Peyer's patch (tissue), 4 donors: ENCODE data around the gene EPB41L1. TPM values are rescaled to one million over a fixed set of nuclear protein-coding genes. Genes with fewer than 3 reads are reported as not detected.
A peak's percentile ranks its signal among the peaks of the same experiment; 100 is the strongest.

Experiments
- DNase-seq, 3 donors: peaks; one replicate each; pipeline ENCODE4 v3.0.0-alpha.2; 2017 to 2019
- H3K27ac ChIP-seq, 4 donors: fragments of 200-600 bp; sonication (generic); one replicate each; pipeline ENCODE4 v1.5.1; 2016 to 2019
- H3K27me3 ChIP-seq, 2 donors: fragments of 200-600 bp; sonication (generic); one replicate each; pipeline ENCODE4 v1.5.1; 2019
- H3K36me3 ChIP-seq, 3 donors: fragments of 200-600 bp; sonication (generic); one replicate each; pipeline ENCODE4 v1.5.1; 2016 to 2019
- H3K4me1 ChIP-seq, 4 donors: fragments of 200-600 bp; sonication (generic); one replicate each; pipeline ENCODE4 v1.5.1; 2016 to 2019
- H3K4me3 ChIP-seq, 4 donors: fragments of 200-600 bp; sonication (generic); 1 replicate in 3 of 4; 2 replicates in 1 of 4; pipeline ENCODE4 v1.5.1; 2016 to 2019; ENCODE audit warnings: mild to moderate bottlenecking in 1 of 4
- H3K9me3 ChIP-seq, 4 donors: fragments of 200-600 bp; sonication (generic); one replicate each; pipeline ENCODE4 v1.5.1; 2016 to 2019; ENCODE audit warnings: mild to moderate bottlenecking in 1 of 4
- CTCF ChIP-seq, 6 experiments: fragments of 450-650 bp in 4 of 6; fragments of 200-600 bp in 2 of 6; sonication (generic) in 1 of 6; IDR thresholded peaks; one replicate each; pipeline ENCODE4 v1.5.1; 2017 to 2019; ENCODE audit warnings: antibody characterized with exemption in 6 of 6, mild to moderate bottlenecking in 3 of 6, moderate library complexity in 1 of 6
- POLR2A ChIP-seq, 2 donors: fragments of 450-650 bp; IDR thresholded peaks; one replicate each; pipeline ENCODE4 v1.5.1; 2017; ENCODE audit warnings: antibody characterized with exemption in 2 of 2, mild to moderate bottlenecking in 2 of 2, moderate library complexity in 2 of 2
- total RNA-seq, 4 donors: library from RNA; depleted of rRNA; stranded (reverse); fragments of >200 nt; gene quantifications; one replicate each; pipeline ENCODE4 v1.1.0, GENCODE V29; 2016

The EPB41L1 gene
- total RNA-seq, 4 donors from 2014 or later: 23.1 to 104 (median 57.2) TPM

GRCh38 chr20:36119537-36119936 lies 35.0 kb upstream of the EPB41L1 start:
- H3K27me3 ChIP-seq: no peaks in the 10 kb centered on the region
- H3K36me3 ChIP-seq: no peaks in the 10 kb centered on the region
- H3K27ac ChIP-seq: no peak overlapping the region
- H3K4me3 ChIP-seq: no peak overlapping the region
- DNase-seq: no peak
- TF ChIP-seq CTCF (IDR thresholded peaks at IDR 0.05): no peak
- TF ChIP-seq POLR2A (IDR thresholded peaks at IDR 0.05): no peak
- H3K4me1 ChIP-seq: peaks cover 0 to 23% (median 1%) of the 10 kb centered on the region in 4 donors
- no peaks in the 10 kb centered on the region for H3K9me3 ChIP-seq

DNA sequence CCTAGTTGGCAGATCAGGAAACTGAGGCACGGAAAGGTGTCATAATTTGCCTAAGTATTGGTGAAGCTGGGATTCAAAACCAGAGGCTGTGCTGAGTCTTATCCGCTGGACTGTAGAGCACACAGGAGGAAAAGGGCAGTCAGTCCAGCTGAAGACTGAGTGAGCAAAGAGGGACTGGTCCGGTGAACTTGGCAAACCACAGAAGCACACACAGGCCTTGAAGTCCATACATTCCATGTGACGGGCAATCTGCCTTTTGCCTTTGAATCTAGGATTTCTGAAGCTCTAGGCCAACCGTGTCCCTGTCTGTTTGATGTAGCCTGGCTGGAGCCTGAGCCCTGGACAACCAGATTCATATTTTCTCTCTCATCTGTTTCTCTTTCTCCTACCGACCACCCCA lies 34.3 kb upstream of the EPB41L1 start:
- DNase-seq: no peak
- TF ChIP-seq POLR2A (IDR thresholded peaks at IDR 0.05) (no peak), CTCF (IDR thresholded peaks at IDR 0.05) (no peak)
- Histone ChIP-seq H3K36me3 (no peaks in the 10 kb centered on the region), H3K9me3 (no peaks in the 10 kb centered on the region), H3K27me3 (no peaks in the 10 kb centered on the region), H3K4me1 (peaks cover 0 to 23% (median 1%) of the 10 kb centered on the region in 4 donors), H3K4me3 (no peak overlapping the region), H3K27ac (no peak overlapping the region)

GRCh38 chr20:36120991-36121390 lies 33.5 kb upstream of the EPB41L1 start:
- no peak for DNase-seq
- TF ChIP-seq POLR2A (IDR thresholded peaks at IDR 0.05) (no peak), CTCF (IDR thresholded peaks at IDR 0.05) (no peak)
- peaks cover 0 to 23% (median 1%) of the 10 kb centered on the region in 4 donors for H3K4me1 ChIP-seq
- no peaks in the 10 kb centered on the region for H3K27me3 ChIP-seq
- H3K36me3 ChIP-seq: no peaks in the 10 kb centered on the region
- H3K9me3 ChIP-seq: no peaks in the 10 kb centered on the region
- H3K4me3 ChIP-seq: no peak overlapping the region
- no peak overlapping the region for H3K27ac ChIP-seq

DNA sequence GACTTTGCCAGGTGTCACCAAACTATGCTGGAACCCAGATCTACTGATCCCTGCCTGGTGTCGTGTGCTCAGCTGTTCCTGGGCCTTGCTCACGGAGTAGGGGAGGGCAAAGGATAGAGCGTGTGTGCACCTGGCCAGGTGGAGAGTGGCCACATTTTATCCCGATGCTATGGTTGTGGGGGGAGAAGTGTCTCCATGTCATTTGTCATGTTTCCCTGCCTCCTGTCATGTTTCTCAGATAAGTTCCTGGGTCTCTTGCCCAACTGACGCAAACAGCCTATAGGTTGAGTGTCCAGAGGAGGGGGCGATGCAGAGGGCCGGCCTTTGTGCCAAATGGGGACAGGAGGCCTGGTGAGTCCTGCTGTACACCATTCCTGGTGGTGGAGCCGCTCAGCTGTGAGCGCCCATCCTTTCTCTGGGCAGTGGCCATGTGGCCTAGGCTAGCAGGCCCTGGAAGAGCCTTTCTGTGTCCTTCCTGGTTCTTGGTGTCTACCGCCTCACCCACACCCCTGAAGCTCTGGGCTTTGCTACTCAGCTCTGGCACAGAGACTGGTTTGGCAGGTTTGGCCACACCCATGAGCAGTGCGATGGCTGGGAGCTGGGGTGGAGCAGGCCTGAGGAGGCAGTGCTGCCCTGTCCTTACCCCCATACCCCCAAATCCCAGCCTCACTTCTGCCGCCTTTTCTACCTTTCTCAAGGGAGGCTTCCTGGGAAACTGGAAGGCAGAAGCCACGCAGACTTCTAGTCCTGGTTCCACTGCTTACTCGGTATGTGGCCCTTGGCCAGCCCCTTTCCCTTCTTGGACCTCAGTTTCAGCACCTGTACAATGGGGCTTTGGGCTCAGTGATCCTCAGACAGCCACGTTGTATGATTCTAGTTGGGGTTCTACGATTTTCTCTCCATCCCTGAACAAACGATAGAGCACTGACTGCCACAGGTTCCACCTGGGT lies 32.3 kb upstream of the EPB41L1 start:
- H3K27me3 ChIP-seq: no peaks in the 10 kb centered on the region
- H3K4me3 ChIP-seq: no peak overlapping the region
- H3K4me1 ChIP-seq: peaks cover 0 to 23% (median 1%) of the 10 kb centered on the region in 4 donors
- TF ChIP-seq CTCF (IDR thresholded peaks at IDR 0.05) (no peak), POLR2A (IDR thresholded peaks at IDR 0.05) (no peak)
- no peaks in the 10 kb centered on the region for H3K9me3 ChIP-seq
- DNase-seq: peak in 2 of 3 donors; percentile 84 to 85
- no peaks in the 10 kb centered on the region for H3K36me3 ChIP-seq
- H3K27ac ChIP-seq: peak overlapping the region in 3 of 4 donors; percentile 28 to 76 (median 39)

DNA sequence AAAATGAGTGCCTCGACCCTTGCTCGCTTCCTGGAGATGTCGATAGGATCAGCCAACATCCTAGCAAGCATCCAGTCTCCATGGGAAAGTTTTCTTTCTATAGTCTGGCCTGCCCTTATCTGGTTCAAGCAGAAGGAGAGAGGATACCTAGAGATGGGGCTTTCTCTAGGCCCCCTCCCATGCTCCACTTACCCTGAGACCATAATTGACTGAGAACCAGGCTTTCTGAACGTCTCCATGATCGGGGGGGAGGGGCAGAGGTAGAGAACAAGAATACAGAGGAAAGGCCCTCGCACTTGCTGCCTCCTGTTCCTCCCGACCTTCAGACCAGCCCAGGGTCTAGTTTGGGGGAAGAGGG lies 31.6 kb upstream of the EPB41L1 start:
- Histone ChIP-seq H3K4me3 (no peak overlapping the region), H3K4me1 (peaks cover 0 to 23% (median 1%) of the 10 kb centered on the region in 4 donors), H3K36me3 (no peaks in the 10 kb centered on the region), H3K9me3 (no peaks in the 10 kb centered on the region), H3K27ac (peak overlapping the region in 1 of 4 donors; percentile 76), H3K27me3 (no peaks in the 10 kb centered on the region)
- TF ChIP-seq POLR2A (IDR thresholded peaks at IDR 0.05) (no peak), CTCF (IDR thresholded peaks at IDR 0.05) (no peak)
- DNase-seq: no peak
